GM23338 (cell line): Measurements from ENCODE around the gene MBD3L5. TPM values are rescaled to one million over a fixed set of nuclear protein-coding genes. Genes with fewer than 3 reads are reported as not detected.
"Not testable (repeated sequence)": the region's sequence is repeated elsewhere in the genome, so short reads cannot be mapped to it uniquely, and the experiment has no call there.

Experiments used
- ATAC-seq: fragments of 200-7000 bp; cut with Tn5 transposase; 3 replicates; pipeline ENCODE4 v1.9.1; 2020
- DNase-seq: peaks from one replicate; pipeline ENCODE4 v3.0.0-alpha.2; 2015; ENCODE audit warnings: low spot score
- H2AFZ ChIP-seq: fragments of 200-600 bp; sonication (generic); 2 replicates; pipeline ENCODE4 v1.8.0; 2016; ENCODE audit warnings: antibody characterized with exemption, mild to moderate bottlenecking, moderate library complexity
- H3F3A ChIP-seq: fragments of 200-600 bp; sonication (generic); replicated peaks from 2 replicates; pipeline ENCODE4 v1.8.0; 2017; ENCODE audit warnings: antibody characterized with exemption, mixed run types, low read depth
- H3K27ac ChIP-seq: fragments of 200-600 bp; sonication (generic); 2 replicates; pipeline ENCODE4 v1.6.1; 2016; ENCODE audit warnings: low read depth
- H3K27me3 ChIP-seq: fragments of 200-600 bp; sonication (generic); 2 replicates; pipeline ENCODE4 v1.8.0; 2016; ENCODE audit warnings: mild to moderate bottlenecking, mixed run types, moderate library complexity; ENCODE audit not compliant: insufficient read depth
- H3K36me3 ChIP-seq: fragments of 200-600 bp; sonication (generic); 2 replicates; pipeline ENCODE4 v1.8.0; 2016; ENCODE audit warnings: mild to moderate bottlenecking; ENCODE audit not compliant: insufficient read depth
- H3K4me1 ChIP-seq: fragments of 200-600 bp; sonication (generic); 2 replicates; pipeline ENCODE4 v1.8.0; 2016; ENCODE audit warnings: mild to moderate bottlenecking, moderate library complexity; ENCODE audit not compliant: insufficient read depth
- H3K4me2 ChIP-seq: fragments of 200-600 bp; sonication (generic); 2 replicates; pipeline ENCODE4 v1.7.1; 2017; ENCODE audit warnings: mixed run types
- H3K4me3 ChIP-seq: fragments of 200-600 bp; sonication (generic); 2 replicates; pipeline ENCODE4 v1.6.1; 2016; ENCODE audit warnings: mixed run types
- H3K79me2 ChIP-seq: fragments of 200-600 bp; sonication (generic); replicated peaks from 2 replicates; pipeline ENCODE4 v1.8.0; 2017; ENCODE audit warnings: mild to moderate bottlenecking; ENCODE audit not compliant: insufficient read depth
- H3K9me2 ChIP-seq: fragments of 200-600 bp; sonication (generic); 2 replicates; pipeline ENCODE4 v1.8.0; 2017; ENCODE audit not compliant: insufficient read depth
- H4K20me1 ChIP-seq: fragments of 200-600 bp; sonication (generic); replicated peaks from 2 replicates; pipeline ENCODE4 v1.8.0; 2017; ENCODE audit warnings: mild to moderate bottlenecking; ENCODE audit not compliant: insufficient read depth
- H3K27ac Mint-ChIP-seq: 2 replicates; pipeline ENCODE4 v1.8.0; 2020; ENCODE audit warnings: inconsistent platforms, mild to moderate bottlenecking, moderate library complexity, mixed read lengths
- H3K27me3 Mint-ChIP-seq: 3 replicates; pipeline ENCODE4 v1.8.0; 2022; ENCODE audit warnings: low read depth, mild to moderate bottlenecking, moderate library complexity, mixed read lengths, inconsistent platforms; ENCODE audit not compliant: insufficient read depth, poor library complexity
- H3K36me3 Mint-ChIP-seq: 3 replicates; pipeline ENCODE4 v1.8.0; 2021; ENCODE audit warnings: low read depth, mild to moderate bottlenecking, inconsistent platforms, moderate library complexity, mixed read lengths
- H3K4me1 Mint-ChIP-seq: 3 replicates; pipeline ENCODE4 v1.8.0; 2020; ENCODE audit warnings: mild to moderate bottlenecking, inconsistent platforms, mixed read lengths
- H3K4me3 Mint-ChIP-seq: 3 replicates; pipeline ENCODE4 v1.8.0; 2021; ENCODE audit warnings: moderate library complexity, mild to moderate bottlenecking, inconsistent platforms, mixed read lengths
- H3K9me3 Mint-ChIP-seq: 3 replicates; pipeline ENCODE4 v1.8.0; 2020; ENCODE audit warnings: moderate library complexity, mild to moderate bottlenecking, inconsistent platforms, mixed read lengths
- CREB1 ChIP-seq: fragments of 250-450 bp; sonication (Bioruptor Pico); IDR thresholded peaks from 2 replicates; pipeline ENCODE4 v1.5.0; 2020; ENCODE audit warnings: low read depth, mild to moderate bottlenecking, moderate library complexity
- EZH2 ChIP-seq: fragments of 200-600 bp; sonication (generic); IDR thresholded peaks from one replicate; pipeline ENCODE4 v1.8.0; 2017; ENCODE audit warnings: antibody characterized with exemption, mild to moderate bottlenecking, low read depth; ENCODE audit not compliant: unreplicated experiment
- NANOG ChIP-seq: IDR thresholded peaks from 2 replicates; pipeline ENCODE4 v1.6.1; 2016; ENCODE audit warnings: antibody characterized with exemption, borderline replicate concordance
- ZNF114 ChIP-seq: fragments of 250-450 bp; sonication (Bioruptor Pico); IDR thresholded peaks from 2 replicates; pipeline ENCODE4 v1.5.0; 2020; ENCODE audit warnings: mild to moderate bottlenecking, moderate library complexity
- ZNF331 ChIP-seq: fragments of 250-450 bp; sonication (Bioruptor Pico); IDR thresholded peaks from 2 replicates; pipeline ENCODE4 v1.5.0; 2020; ENCODE audit warnings: low read depth, mild to moderate bottlenecking, moderate library complexity
- polyA plus RNA-seq: library from polyadenylated mRNA; unstranded; fragments of >200 nt; fragmentation: Nextera tagmentation; extraction: Ambion mirVana; gene quantifications from 2 replicates; pipeline ENCODE4 v1.2.1, GENCODE V29; 2016
- total RNA-seq: library from RNA; depleted of rRNA; stranded (reverse); fragments of >200 nt; shearing (Covaris generic); gene quantifications from 2 replicates; pipeline ENCODE4 v1.2.3, GENCODE V29; 2014
- TF ChIP-seq, protein P1 (sequence below): IDR thresholded peaks from one replicate; pipeline ENCODE4 v1.6.1; 2018; ENCODE audit warnings: antibody characterized with exemption; ENCODE audit not compliant: unreplicated experiment

MBD3L5 gene
- total and polyA plus RNA-seq, 2 experiments from 2014 or later, result not detected

GRCh38 chr19:7055679-7056078 is 25.3 kb downstream of the MBD3L5 start:
- not testable (repeated sequence) for H2AFZ ChIP-seq, H3F3A ChIP-seq, H3K36me3 Mint-ChIP-seq, H3K4me2 ChIP-seq, H3K9me3 Mint-ChIP-seq, H3K27ac ChIP-seq, DNase-seq, ATAC-seq, H3K27ac Mint-ChIP-seq, H3K4me1 Mint-ChIP-seq, H3K79me2 ChIP-seq, H3K4me1 ChIP-seq, H3K4me3 ChIP-seq, H3K4me3 Mint-ChIP-seq, H3K27me3 Mint-ChIP-seq, H3K36me3 ChIP-seq, H3K27me3 ChIP-seq, H4K20me1 ChIP-seq, H3K9me2 ChIP-seq

GRCh38 chr19:7056371-7056770 is 26.0 kb downstream of the MBD3L5 start:
- not testable (repeated sequence) for H3K9me3 Mint-ChIP-seq, ATAC-seq, H3K4me2 ChIP-seq

GRCh38 chr19:7058576-7058975 is 28.2 kb downstream of the MBD3L5 start, which contains the start of gene MBD3L3:
MBD3L3 (minus strand) TSS chr19:7058676; CDS start chr19:7058605, 71 bp downstream.
- H3K9me3 Mint-ChIP-seq, H3K27me3 Mint-ChIP-seq, H3K4me2 ChIP-seq, H3K36me3 ChIP-seq, H3K4me3 Mint-ChIP-seq, H3K4me3 ChIP-seq, H2AFZ ChIP-seq, H4K20me1 ChIP-seq, H3K27ac Mint-ChIP-seq, H3K4me1 ChIP-seq, H3K9me2 ChIP-seq, H3F3A ChIP-seq, H3K4me1 Mint-ChIP-seq, H3K36me3 Mint-ChIP-seq, H3K27me3 ChIP-seq, ATAC-seq, H3K27ac ChIP-seq, H3K79me2 ChIP-seq, DNase-seq: not testable (repeated sequence)

More at GRCh38 chr19:7056371-7056770, 26.0 kb downstream of the MBD3L5 start:
- not testable (repeated sequence) for H3K27me3 ChIP-seq, H3F3A ChIP-seq, H3K9me2 ChIP-seq, H3K4me1 ChIP-seq, H3K36me3 ChIP-seq, H3K36me3 Mint-ChIP-seq, H2AFZ ChIP-seq, H4K20me1 ChIP-seq, H3K27ac Mint-ChIP-seq, H3K79me2 ChIP-seq, H3K4me3 Mint-ChIP-seq, H3K4me3 ChIP-seq, H3K27me3 Mint-ChIP-seq, DNase-seq, H3K27ac ChIP-seq, H3K4me1 Mint-ChIP-seq

DNA sequence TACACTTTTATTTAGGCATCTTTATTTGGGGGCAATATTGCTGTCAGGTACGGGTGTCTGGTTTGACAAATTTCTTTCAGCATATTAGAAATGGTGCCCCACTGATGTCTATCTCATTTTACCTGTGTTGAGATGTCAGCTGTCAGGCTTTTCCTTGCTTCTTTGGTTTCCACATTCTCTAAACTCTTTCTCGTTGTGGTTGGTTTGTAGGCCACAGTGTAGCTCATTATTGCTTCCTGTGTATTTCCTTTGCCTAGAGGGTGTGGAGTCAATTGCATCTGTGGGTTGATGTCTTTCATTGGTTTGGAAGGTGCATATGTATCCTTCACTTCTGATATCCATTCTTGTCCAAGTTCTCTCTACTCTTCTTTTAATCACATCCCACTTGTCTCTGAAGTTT is 29.6 kb downstream of the MBD3L5 start:
- not testable (repeated sequence) for H3K27ac Mint-ChIP-seq, DNase-seq, H3K4me3 ChIP-seq, H3K9me2 ChIP-seq, H3K4me2 ChIP-seq, H3K4me3 Mint-ChIP-seq, ATAC-seq, H3K4me1 ChIP-seq, H3K4me1 Mint-ChIP-seq, H3K27ac ChIP-seq, H3K27me3 Mint-ChIP-seq, H3K27me3 ChIP-seq, H3F3A ChIP-seq, H3K36me3 Mint-ChIP-seq, H3K79me2 ChIP-seq, H3K36me3 ChIP-seq, H2AFZ ChIP-seq, H4K20me1 ChIP-seq
- H3K9me3 Mint-ChIP-seq, result peaks cover 13% of the 10 kb centered on the region

DNA sequence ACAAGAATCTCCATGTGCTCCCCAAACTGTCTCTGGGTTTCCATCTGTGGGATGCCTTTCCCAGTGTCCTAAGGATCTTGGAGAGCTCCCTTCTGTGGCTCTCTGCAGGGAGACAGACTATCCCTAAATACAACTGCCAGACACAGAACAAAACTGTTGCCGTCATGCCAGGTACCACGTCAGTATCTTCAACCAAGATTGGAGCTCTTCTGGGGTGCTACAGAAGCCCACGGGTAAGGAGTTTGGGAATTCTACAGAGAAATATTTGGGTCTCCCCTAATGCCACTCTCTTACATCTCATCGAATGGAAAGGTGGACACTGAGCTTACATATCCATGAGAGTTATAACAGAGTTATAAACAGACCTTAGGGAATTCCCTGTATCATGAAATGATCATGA is 33.0 kb downstream of the MBD3L5 start:
- Histone ChIP-seq H3K27me3 (no peaks in the 10 kb centered on the region), H4K20me1 (no peaks in the 10 kb centered on the region), H3K27ac (no peak overlapping the region), H3K36me3 (no peaks in the 10 kb centered on the region), H3K4me3 (no peak overlapping the region), H3F3A (no peaks in the 10 kb centered on the region; the same call in 1 of the 2 replicates), H3K79me2 (no peaks in the 10 kb centered on the region), H3K9me2 (no peaks in the 10 kb centered on the region), H3K4me1 (no peaks in the 10 kb centered on the region), H2AFZ (no peak overlapping the region), H3K4me2 (no peak overlapping the region)
- peaks cover 5% of the 10 kb centered on the region; the same call in 1 of the 3 replicates for H3K36me3 Mint-ChIP-seq
- H3K4me3 Mint-ChIP-seq, result no peak overlapping the region
- DNase-seq (peak; percentile 4), ATAC-seq (no peak)
- no peak overlapping the region for H3K27ac Mint-ChIP-seq
- H3K27me3 Mint-ChIP-seq, result peaks cover 4% of the 10 kb centered on the region
- H3K4me1 Mint-ChIP-seq, result no peaks in the 10 kb centered on the region
- peaks cover 34% of the 10 kb centered on the region for H3K9me3 Mint-ChIP-seq
- TF ChIP-seq ZNF114, result no peak
- no peak for TF ChIP-seq EZH2
- TF ChIP-seq ZNF331, result no peak
- TF ChIP-seq CREB1 (CRISPR knock-in tag), result no peak
- no peak for TF ChIP-seq NANOG
- TF ChIP-seq, protein P1, sequence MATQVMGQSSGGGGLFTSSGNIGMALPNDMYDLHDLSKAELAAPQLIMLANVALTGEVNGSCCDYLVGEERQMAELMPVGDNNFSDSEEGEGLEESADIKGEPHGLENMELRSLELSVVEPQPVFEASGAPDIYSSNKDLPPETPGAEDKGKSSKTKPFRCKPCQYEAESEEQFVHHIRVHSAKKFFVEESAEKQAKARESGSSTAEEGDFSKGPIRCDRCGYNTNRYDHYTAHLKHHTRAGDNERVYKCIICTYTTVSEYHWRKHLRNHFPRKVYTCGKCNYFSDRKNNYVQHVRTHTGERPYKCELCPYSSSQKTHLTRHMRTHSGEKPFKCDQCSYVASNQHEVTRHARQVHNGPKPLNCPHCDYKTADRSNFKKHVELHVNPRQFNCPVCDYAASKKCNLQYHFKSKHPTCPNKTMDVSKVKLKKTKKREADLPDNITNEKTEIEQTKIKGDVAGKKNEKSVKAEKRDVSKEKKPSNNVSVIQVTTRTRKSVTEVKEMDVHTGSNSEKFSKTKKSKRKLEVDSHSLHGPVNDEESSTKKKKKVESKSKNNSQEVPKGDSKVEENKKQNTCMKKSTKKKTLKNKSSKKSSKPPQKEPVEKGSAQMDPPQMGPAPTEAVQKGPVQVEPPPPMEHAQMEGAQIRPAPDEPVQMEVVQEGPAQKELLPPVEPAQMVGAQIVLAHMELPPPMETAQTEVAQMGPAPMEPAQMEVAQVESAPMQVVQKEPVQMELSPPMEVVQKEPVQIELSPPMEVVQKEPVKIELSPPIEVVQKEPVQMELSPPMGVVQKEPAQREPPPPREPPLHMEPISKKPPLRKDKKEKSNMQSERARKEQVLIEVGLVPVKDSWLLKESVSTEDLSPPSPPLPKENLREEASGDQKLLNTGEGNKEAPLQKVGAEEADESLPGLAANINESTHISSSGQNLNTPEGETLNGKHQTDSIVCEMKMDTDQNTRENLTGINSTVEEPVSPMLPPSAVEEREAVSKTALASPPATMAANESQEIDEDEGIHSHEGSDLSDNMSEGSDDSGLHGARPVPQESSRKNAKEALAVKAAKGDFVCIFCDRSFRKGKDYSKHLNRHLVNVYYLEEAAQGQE, result no peak
